Measurements from ENCODE around the gene CYBC1.

CYBC1 gene

GRCh38 chr17:82439194-82439828, 11.2 kb downstream of the CYBC1 start:
- Histone ChIP-seq H3K9ac (ENCODE audit: low read depth, low read length) (no peak overlapping the region), H3K36me3 (ENCODE audit: insufficient read depth, low read length) (peaks cover 2% of the 10 kb centered on the region; the same call in 1 of the 2 replicates), H3K9me3 (ENCODE audit: control insufficient read depth, insufficient read depth, low read length) (no peaks in the 10 kb centered on the region), H3K4me1 (ENCODE audit: insufficient read depth, low read length) (no peaks in the 10 kb centered on the region; the same call in 1 of the 2 replicates)

GRCh38 chr17:82438401-82439193, 12.0 kb downstream of the CYBC1 start:
- H3K4me1 ChIP-seq (ENCODE audit: insufficient read depth, low read length) = no peaks in the 10 kb centered on the region; the same call in 1 of the 2 replicates
- H3K36me3 ChIP-seq (ENCODE audit: insufficient read depth, low read length) = peaks cover 2% of the 10 kb centered on the region; the same call in 1 of the 2 replicates
- H3K9ac ChIP-seq (ENCODE audit: low read depth, low read length) = no peak overlapping the region
- no peaks in the 10 kb centered on the region for H3K9me3 ChIP-seq (ENCODE audit: control insufficient read depth, insufficient read depth, low read length)

GRCh38 chr17:82437325-82437668, 13.3 kb downstream of the CYBC1 start:
- no peaks in the 10 kb centered on the region; the same call in 1 of the 2 replicates for H3K4me1 ChIP-seq (ENCODE audit: insufficient read depth, low read length)
- H3K9ac ChIP-seq (ENCODE audit: low read depth, low read length) = no peak overlapping the region
- H3K36me3 ChIP-seq (ENCODE audit: insufficient read depth, low read length) = no peaks in the 10 kb centered on the region; the same call in 1 of the 2 replicates
- no peaks in the 10 kb centered on the region for H3K9me3 ChIP-seq (ENCODE audit: control insufficient read depth, insufficient read depth, low read length)

DNA sequence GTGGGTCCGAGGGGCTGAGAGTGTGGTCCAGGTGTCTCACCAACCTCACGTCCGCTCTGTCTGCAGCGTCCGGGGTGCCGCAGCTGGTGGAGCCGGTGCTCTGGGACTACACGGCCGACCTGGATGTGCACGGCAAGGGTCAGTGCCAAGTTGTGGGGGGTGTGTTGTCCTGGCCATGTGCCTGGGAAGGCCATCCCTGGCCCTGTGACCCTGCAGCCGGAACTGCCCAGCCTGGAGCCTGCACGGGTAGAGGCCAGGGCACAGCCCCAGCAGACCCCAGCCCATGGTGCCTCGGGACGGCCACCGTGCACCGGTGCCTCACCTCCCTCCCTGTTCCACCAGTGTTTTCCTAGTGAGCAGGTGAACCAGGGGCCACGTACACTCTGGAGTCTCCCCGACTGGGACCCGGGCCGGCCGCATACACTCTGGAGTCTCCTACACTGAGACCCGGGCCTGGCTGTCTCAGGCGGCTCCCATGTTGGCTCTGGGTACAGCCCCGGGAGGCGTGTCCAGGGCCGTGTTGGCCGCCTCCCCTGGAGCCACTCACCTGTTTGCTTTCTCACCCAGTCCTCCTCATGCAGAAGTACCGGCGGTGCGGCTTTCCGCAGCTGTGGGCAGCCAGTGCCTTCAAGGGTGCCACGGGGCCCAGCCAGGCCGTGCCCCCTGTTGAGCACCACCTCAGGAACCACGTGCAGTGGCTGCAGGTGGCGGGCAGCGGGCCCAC, 13.8 kb downstream of the CYBC1 start:
- no peaks in the 10 kb centered on the region; the same call in 1 of the 2 replicates for H3K4me1 ChIP-seq (ENCODE audit: insufficient read depth, low read length)
- no peak overlapping the region for H3K9ac ChIP-seq (ENCODE audit: low read depth, low read length)

DNA sequence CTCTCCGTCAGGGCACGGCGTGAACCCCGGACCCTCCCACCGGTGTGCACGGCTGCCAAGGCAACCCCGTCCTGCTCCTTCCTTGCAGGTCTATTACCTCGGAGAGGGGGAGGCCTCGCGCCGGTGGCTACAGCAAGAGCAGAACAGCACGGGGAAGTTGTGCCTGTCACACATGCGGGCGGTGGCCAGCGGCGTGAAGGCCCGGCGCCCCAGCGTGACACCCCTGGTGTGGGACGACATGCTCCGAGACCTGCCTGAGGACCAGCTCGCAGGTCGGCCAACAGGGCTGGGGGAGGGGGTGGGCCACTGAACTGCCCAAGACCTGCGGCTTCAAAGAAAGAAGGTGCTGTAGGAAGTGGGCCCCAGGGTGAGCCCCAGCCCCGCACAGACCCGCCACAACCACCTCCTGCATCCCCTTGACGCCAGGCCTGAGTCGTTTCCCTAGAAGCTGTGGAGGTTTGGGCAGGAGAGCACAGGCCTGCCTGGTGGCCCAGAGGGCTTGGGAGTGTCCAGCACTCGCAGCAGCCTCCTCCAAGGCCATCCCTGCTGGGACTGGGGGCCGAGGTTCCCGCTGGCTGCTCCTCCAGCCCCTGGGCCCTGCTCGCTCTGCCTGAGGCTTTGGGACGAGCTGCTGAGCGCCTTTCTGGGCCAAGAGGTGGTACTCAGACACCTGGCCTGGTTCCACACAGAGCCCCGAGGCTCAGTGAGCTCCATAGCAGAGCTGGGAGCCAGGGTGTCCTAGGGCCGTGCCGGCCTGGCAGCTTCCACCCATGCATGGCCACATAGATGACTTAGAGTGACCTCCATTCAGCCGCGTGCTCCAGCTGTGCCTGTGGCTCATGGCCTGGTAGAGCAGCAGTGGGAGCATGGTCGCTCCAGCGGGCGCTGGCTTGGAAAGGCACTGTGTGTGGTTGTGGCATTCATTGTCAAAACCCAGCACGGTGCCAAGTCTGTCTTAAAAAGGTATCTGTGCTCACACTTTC, 14.7 kb downstream of the CYBC1 start:
- Histone ChIP-seq H3K9ac (ENCODE audit: low read depth, low read length) (no peak overlapping the region), H3K9me3 (ENCODE audit: control insufficient read depth, insufficient read depth, low read length) (no peaks in the 10 kb centered on the region), H3K4me1 (ENCODE audit: insufficient read depth, low read length) (no peaks in the 10 kb centered on the region; the same call in 1 of the 2 replicates), H3K36me3 (ENCODE audit: insufficient read depth, low read length) (no peaks in the 10 kb centered on the region; the same call in 1 of the 2 replicates)

More for the DNA sequence above, 13.8 kb downstream of the CYBC1 start:
- Histone ChIP-seq H3K36me3 (ENCODE audit: insufficient read depth, low read length) (no peaks in the 10 kb centered on the region; the same call in 1 of the 2 replicates), H3K9me3 (ENCODE audit: control insufficient read depth, insufficient read depth, low read length) (no peaks in the 10 kb centered on the region)

DNA sequence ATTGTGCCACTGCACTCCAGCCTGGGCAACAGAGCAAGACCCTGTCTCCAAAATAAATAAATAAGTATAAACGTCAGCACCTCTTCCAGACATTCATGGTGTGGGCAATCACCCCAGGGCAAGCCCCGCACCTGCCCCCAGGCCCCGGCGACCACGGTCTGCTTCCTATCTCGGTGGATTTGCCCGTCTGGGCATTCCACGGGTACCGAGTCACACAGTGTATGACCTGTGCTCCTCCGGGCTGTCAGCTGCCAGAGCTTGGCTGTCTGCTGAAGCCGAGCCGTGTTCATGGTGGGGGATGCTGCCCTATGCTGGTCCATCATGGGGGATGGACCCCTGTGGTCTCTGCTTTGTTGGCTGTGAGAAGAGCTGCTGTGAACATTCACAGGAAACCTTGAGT, 15.4 kb downstream of the CYBC1 start:
- Histone ChIP-seq H3K4me1 (ENCODE audit: insufficient read depth, low read length) (no peaks in the 10 kb centered on the region; the same call in 1 of the 2 replicates), H3K9ac (ENCODE audit: low read depth, low read length) (no peak overlapping the region), H3K9me3 (ENCODE audit: control insufficient read depth, insufficient read depth, low read length) (no peaks in the 10 kb centered on the region), H3K36me3 (ENCODE audit: insufficient read depth, low read length) (no peaks in the 10 kb centered on the region; the same call in 1 of the 2 replicates)

DNA sequence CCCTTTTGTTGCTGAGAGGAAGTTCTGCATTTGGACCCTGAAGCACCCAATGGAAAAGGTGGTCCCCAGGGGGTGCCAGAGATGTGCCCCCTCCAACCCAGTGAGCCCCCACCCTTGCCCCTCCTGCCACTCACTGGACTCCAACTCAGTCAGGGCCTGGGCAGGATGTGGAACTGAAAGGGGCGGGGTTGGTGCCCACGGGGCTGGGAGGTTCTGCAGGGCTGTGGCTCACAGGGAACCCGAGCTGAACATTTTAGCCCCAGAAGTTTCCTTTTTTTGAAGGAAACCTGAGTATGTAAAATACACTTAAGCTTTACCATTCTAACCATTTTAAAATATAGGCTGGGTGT, 16.4 kb downstream of the CYBC1 start:
- H3K9me3 ChIP-seq (ENCODE audit: control insufficient read depth, insufficient read depth, low read length) = no peaks in the 10 kb centered on the region
- no peaks in the 10 kb centered on the region; the same call in 1 of the 2 replicates for H3K36me3 ChIP-seq (ENCODE audit: insufficient read depth, low read length)
- H3K9ac ChIP-seq (ENCODE audit: low read depth, low read length) = no peak overlapping the region
- H3K4me1 ChIP-seq (ENCODE audit: insufficient read depth, low read length) = no peaks in the 10 kb centered on the region; the same call in 1 of the 2 replicates

DNA sequence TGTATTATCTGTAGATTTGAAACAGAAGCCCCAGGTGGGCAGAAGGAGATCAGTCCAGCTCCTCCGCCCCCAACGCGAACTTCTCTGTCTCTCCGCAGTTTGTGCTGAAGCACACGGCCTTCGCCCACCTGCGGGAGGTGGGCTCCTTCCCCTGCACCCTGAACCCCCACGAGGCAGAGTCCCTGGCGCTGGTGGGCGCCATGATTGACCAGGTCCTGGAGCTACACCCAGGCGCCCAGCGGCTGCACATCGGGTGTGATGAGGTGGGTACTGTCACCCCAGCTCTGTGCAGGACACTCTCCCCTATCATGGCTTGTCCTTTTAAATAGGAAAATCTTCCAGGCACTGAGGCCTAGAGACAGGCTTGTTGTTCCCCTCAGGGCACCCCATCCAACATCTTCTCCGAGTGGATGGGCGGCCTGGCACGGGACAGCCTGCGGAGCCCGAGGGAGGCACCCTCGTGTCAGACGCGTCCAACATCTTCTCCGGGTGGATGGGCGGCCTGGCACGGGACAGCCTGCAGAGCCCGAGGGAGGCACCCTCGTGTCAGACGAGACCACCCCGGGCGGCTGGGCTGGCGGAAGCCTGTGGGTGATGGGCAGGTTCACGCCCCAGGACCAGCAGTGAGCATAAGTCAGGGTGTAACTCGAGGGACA, 16.9 kb downstream of the CYBC1 start:
- H3K9ac ChIP-seq (ENCODE audit: low read depth, low read length) = no peak overlapping the region
- H3K36me3 ChIP-seq (ENCODE audit: insufficient read depth, low read length) = peaks cover under 1% of the 10 kb centered on the region; the same call in 1 of the 2 replicates
- no peaks in the 10 kb centered on the region; the same call in 1 of the 2 replicates for H3K4me1 ChIP-seq (ENCODE audit: insufficient read depth, low read length)
- H3K9me3 ChIP-seq (ENCODE audit: control insufficient read depth, insufficient read depth, low read length) = no peaks in the 10 kb centered on the region

DNA sequence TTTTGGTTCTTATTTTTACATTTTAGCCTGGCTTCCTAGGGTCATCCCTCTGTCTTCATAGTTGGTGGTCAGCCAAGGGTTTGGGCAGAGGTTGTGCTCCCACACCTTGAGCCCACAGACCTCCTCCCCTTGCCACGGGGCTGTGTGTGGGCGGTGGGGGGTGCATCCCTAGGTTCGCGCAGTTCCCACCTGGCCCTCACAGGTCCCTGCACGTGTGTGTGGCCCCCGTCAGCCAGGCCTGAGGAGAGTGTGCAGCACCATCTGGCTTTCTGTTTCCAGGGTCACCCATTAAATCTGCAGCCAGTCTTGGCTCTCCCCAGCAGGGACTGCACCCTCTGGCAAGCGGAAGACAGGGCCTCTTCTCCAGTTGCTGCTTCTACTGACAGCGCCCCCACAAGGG, 18.5 kb downstream of the CYBC1 start:
- Histone ChIP-seq H3K36me3 (ENCODE audit: insufficient read depth, low read length) (peaks cover 2% of the 10 kb centered on the region; the same call in 1 of the 2 replicates), H3K9ac (ENCODE audit: low read depth, low read length) (no peak overlapping the region), H3K9me3 (ENCODE audit: control insufficient read depth, insufficient read depth, low read length) (no peaks in the 10 kb centered on the region), H3K4me1 (ENCODE audit: insufficient read depth, low read length) (no peaks in the 10 kb centered on the region; the same call in 1 of the 2 replicates)

DNA sequence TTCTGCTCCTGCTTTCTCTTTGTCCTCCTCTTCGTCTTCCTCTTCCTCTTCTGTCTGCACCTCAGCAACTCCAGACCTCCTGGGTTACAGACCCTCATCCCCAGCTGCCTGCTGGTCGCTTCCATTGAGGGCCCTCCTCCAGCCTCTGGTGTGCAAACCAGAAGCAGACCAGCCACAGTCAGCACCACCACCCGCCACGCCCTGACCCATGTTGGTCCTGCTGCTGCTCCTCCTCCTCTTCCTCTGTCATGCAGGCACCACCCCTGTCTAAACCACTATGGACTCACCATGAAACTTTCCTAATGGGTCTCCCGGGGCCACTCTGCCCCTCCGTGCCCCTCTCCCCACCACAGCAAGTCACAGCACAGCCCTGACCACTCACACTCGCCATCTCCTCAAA, 20.7 kb downstream of the CYBC1 start:
- Histone ChIP-seq H3K36me3 (ENCODE audit: insufficient read depth, low read length) (peaks cover 2% of the 10 kb centered on the region; the same call in 1 of the 2 replicates), H3K9ac (ENCODE audit: low read depth, low read length) (no peak overlapping the region), H3K4me1 (ENCODE audit: insufficient read depth, low read length) (no peaks in the 10 kb centered on the region), H3K9me3 (ENCODE audit: control insufficient read depth, insufficient read depth, low read length) (no peaks in the 10 kb centered on the region)

- H3K36me3 ChIP-seq (ENCODE audit: insufficient read depth, low read length) = peaks cover 2% of the 10 kb centered on the region; the same call in 1 of the 2 replicates
- no peaks in the 10 kb centered on the region for H3K4me1 ChIP-seq (ENCODE audit: insufficient read depth, low read length)
- no peaks in the 10 kb centered on the region for H3K9me3 ChIP-seq (ENCODE audit: control insufficient read depth, insufficient read depth, low read length)
- H3K9ac ChIP-seq (ENCODE audit: low read depth, low read length) = no peak overlapping the region
These were observed 22.0 kb downstream of the CYBC1 start for GRCh38 chr17:82428546-82428945.

- no peaks in the 10 kb centered on the region for H3K4me1 ChIP-seq (ENCODE audit: insufficient read depth, low read length)
- H3K9ac ChIP-seq (ENCODE audit: low read depth, low read length) = no peak overlapping the region
- 0 out of 2 replicates have a peak, but pooled peaks cover 3% of the 10 kb centered on the region for H3K9me3 ChIP-seq (ENCODE audit: control insufficient read depth, insufficient read depth, low read length)
- peaks cover 2% of the 10 kb centered on the region; the same call in 1 of the 2 replicates for H3K36me3 ChIP-seq (ENCODE audit: insufficient read depth, low read length)
These were observed 25.7 kb downstream of the CYBC1 start for GRCh38 chr17:82424863-82425159.
